ENCODE measurements around the gene SPAG16. TPM values are rescaled to one million over a fixed set of nuclear protein-coding genes. Genes with fewer than 3 reads are reported as not detected.
"Not testable (repeated sequence)": the region's sequence is repeated elsewhere in the genome, so short reads cannot be mapped to it uniquely, and the experiment has no call there.

Gene SPAG16
- total and polyA plus RNA-seq, 3 experiments from 2014 or later: 7.7 to 15.3 (median 8.2) TPM

DNA sequence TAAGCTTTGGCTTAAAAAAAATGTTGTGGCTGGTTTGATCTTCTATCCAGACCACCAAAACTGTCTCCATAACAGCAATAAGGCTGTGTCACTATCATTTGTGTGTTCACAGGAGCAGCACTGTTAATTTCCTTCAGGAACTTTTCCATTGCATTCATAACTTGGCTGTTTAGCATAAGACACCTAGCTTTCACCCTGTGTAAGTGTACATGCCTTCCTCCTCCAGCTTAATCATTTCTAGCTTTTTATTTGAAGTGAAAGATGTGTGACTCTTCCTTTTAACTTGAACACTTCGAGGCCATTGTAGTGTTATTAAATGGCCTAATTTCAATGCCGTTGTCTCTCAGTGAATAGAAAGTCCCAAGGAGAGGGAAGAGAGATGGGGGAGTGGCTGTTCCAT is 773.7 kb downstream of the SPAG16 start:
- Mint-ChIP-seq H3K27me3 (no peaks in the 10 kb centered on the region), H3K4me3 (no peak overlapping the region), H3K27ac (no peak overlapping the region), H3K36me3 (no peaks in the 10 kb centered on the region), H3K9me3 (peaks cover 0 to 5% (median 0%) of the 10 kb centered on the region in 5 donors), H3K4me1 (no peaks in the 10 kb centered on the region)
- no peak for DNase-seq
- Histone ChIP-seq H3K27me3 (ENCODE audit: insufficient read depth, low read length, poor library complexity, severe bottlenecking) (no peaks in the 10 kb centered on the region), H3K36me3 (ENCODE audit: insufficient read depth, low read length) (no peaks in the 10 kb centered on the region), H3K4me3 (ENCODE audit: low read length) (no peak overlapping the region), H3K27ac (ENCODE audit: low read depth, low read length) (no peak overlapping the region), H3K4me1 (ENCODE audit: insufficient read depth, low read length) (no peaks in the 10 kb centered on the region), H3K9me3 (ENCODE audit: low read length) (no peaks in the 10 kb centered on the region)
- ChIA-PET POLR2A (no interaction called here), CTCF (no interaction called here)

DNA sequence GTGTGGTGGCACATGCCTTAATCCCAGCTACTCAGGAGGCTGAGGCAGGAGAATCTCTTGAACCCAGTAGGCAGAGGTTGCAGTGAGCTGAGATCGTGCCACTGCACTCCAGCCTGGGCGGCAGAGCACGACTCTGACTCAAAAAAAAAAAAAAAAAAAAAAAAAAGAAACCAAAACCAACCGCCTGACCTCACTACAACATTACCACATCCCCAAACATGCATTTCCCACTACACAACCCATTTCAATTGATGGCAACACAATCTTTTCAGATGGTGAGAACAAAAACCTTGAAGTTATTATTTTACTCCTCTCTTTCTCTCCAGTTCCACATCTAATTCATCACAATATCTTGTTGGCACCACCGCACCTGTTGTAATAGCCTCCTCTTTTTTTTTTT is 778.0 kb downstream of the SPAG16 start:
- H3K27me3 ChIP-seq (ENCODE audit: insufficient read depth, low read length, poor library complexity, severe bottlenecking); H3K36me3 Mint-ChIP-seq; DNase-seq; POLR2A ChIA-PET; CTCF ChIA-PET; H3K9me3 ChIP-seq (ENCODE audit: low read length); H3K4me1 ChIP-seq (ENCODE audit: insufficient read depth, low read length); H3K27ac ChIP-seq (ENCODE audit: low read depth, low read length); H3K4me3 Mint-ChIP-seq; H3K4me1 Mint-ChIP-seq; H3K27ac Mint-ChIP-seq; H3K27me3 Mint-ChIP-seq; H3K4me3 ChIP-seq (ENCODE audit: low read length); H3K36me3 ChIP-seq (ENCODE audit: insufficient read depth, low read length): not testable (repeated sequence)
- peaks cover 0 to 10% (median 0%) of the 10 kb centered on the region in 5 donors for H3K9me3 Mint-ChIP-seq

DNA sequence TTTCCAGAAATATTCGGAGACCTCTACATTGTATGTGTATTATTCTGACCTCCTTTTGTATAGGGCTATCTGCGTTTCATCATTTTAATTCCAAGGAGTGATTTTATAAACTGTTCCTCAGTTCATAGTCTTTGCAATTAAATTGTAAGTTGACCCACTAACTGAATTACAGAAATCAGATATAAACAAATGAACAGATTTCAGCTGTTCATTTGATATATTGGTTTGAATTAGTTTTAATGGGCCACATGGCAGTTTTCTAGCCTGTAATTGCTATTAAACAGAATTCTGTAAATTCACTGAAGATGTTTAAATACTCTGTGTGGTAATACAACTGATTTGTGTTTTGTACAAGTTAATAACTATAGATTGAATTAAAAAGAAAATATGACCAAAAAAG is 780.2 kb downstream of the SPAG16 start:
- H3K36me3 ChIP-seq (ENCODE audit: insufficient read depth, low read length): no peaks in the 10 kb centered on the region
- POLR2A ChIA-PET: no interaction called here
- no peak overlapping the region for H3K4me3 Mint-ChIP-seq
- no peak overlapping the region for H3K27ac ChIP-seq (ENCODE audit: low read depth, low read length)
- no peak for DNase-seq
- no peaks in the 10 kb centered on the region for H3K4me1 Mint-ChIP-seq
- H3K36me3 Mint-ChIP-seq: no peaks in the 10 kb centered on the region
- H3K27me3 ChIP-seq (ENCODE audit: insufficient read depth, low read length, poor library complexity, severe bottlenecking): no peaks in the 10 kb centered on the region
- H3K9me3 Mint-ChIP-seq: peaks cover 0 to 11% (median 0%) of the 10 kb centered on the region in 5 donors
- H3K9me3 ChIP-seq (ENCODE audit: low read length): no peaks in the 10 kb centered on the region
- H3K27me3 Mint-ChIP-seq: no peaks in the 10 kb centered on the region
- no peaks in the 10 kb centered on the region for H3K4me1 ChIP-seq (ENCODE audit: insufficient read depth, low read length)
- H3K4me3 ChIP-seq (ENCODE audit: low read length): no peak overlapping the region
- CTCF ChIA-PET: no interaction called here
- no peak overlapping the region for H3K27ac Mint-ChIP-seq

DNA sequence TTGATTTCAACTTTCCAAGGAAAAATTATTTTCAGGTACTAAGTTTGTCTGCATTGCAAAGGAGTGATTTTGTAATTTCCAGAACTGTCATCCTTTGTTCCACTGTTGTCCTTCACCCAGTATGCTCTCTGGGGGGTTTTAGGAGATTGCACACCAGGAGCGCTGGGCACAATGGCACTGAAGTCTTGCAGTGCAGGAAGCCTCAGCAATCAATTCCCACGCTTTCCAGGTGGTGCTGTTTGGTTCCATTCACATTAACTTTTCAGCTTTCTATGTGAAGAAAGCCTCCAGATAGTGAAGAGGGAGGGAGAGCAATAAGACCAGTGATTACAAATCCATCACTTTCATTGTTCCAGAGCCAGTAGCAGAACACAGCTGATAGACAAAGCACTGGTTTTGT is 782.6 kb downstream of the SPAG16 start:
- H3K9me3 Mint-ChIP-seq: peaks cover 0 to 11% (median 0%) of the 10 kb centered on the region in 5 donors
- Histone ChIP-seq H3K9me3 (ENCODE audit: low read length) (no peaks in the 10 kb centered on the region), H3K4me1 (ENCODE audit: insufficient read depth, low read length) (no peaks in the 10 kb centered on the region), H3K4me3 (ENCODE audit: low read length) (no peak overlapping the region), H3K36me3 (ENCODE audit: insufficient read depth, low read length) (no peaks in the 10 kb centered on the region), H3K27ac (ENCODE audit: low read depth, low read length) (no peak overlapping the region), H3K27me3 (ENCODE audit: insufficient read depth, low read length, poor library complexity, severe bottlenecking) (no peaks in the 10 kb centered on the region)
- ChIA-PET POLR2A (no interaction called here), CTCF (no interaction called here)
- H3K4me1 Mint-ChIP-seq: no peaks in the 10 kb centered on the region
- no peaks in the 10 kb centered on the region for H3K36me3 Mint-ChIP-seq
- no peak overlapping the region for H3K27ac Mint-ChIP-seq
- H3K4me3 Mint-ChIP-seq: no peak overlapping the region
- no peak for DNase-seq
- H3K27me3 Mint-ChIP-seq: no peaks in the 10 kb centered on the region

DNA sequence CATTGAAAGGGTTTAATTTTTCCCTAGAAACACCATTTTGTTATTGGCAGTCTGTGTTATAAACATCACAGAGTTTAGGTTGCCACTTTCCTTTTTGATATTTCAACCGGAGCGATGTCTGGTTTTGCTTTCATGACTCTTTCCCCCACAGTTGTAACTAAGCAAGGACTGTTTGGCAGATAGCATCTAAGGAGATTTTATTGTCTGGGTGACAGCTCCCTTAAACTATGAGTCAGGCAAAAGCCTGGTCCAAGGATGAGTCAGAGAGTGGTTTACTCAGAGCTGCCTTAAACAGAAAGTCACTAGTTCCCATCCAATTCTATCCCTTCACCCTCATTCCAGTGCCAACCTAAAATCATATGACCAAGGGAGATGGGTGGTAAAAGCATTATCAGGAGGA is 785.0 kb downstream of the SPAG16 start:
- H3K9me3 ChIP-seq (ENCODE audit: low read length): no peaks in the 10 kb centered on the region
- no peaks in the 10 kb centered on the region for H3K36me3 ChIP-seq (ENCODE audit: insufficient read depth, low read length)
- Mint-ChIP-seq H3K36me3 (no peaks in the 10 kb centered on the region), H3K4me1 (no peaks in the 10 kb centered on the region), H3K4me3 (no peak overlapping the region), H3K9me3 (peaks cover 0 to 9% (median 0%) of the 10 kb centered on the region in 5 donors), H3K27me3 (no peaks in the 10 kb centered on the region), H3K27ac (no peak overlapping the region)
- POLR2A ChIA-PET: no interaction called here
- no peak for DNase-seq
- H3K4me1 ChIP-seq (ENCODE audit: insufficient read depth, low read length): no peaks in the 10 kb centered on the region
- no peak overlapping the region for H3K4me3 ChIP-seq (ENCODE audit: low read length)
- CTCF ChIA-PET: no interaction called here
- no peak overlapping the region for H3K27ac ChIP-seq (ENCODE audit: low read depth, low read length)
- H3K27me3 ChIP-seq (ENCODE audit: insufficient read depth, low read length, poor library complexity, severe bottlenecking): no peaks in the 10 kb centered on the region

DNA sequence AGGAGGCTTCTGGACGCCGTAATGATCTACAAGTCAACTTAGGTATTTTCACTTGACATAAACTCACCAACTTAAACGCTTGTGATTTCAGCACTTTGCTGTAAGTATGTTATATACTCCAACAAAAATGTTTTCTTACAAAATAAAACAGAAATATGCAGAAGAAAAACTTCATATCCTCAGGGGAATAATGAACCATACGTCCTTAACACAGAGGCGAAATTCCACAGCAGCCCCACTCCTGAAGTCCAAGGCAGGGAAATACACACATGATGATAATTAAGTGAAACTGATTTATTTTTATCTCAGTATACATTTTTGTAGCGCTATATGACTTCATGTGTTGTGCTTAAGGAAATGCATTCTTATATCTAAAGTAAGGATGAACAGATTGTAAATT is 791.2 kb downstream of the SPAG16 start:
- Mint-ChIP-seq H3K36me3 (no peaks in the 10 kb centered on the region), H3K9me3 (peaks cover 0 to 4% (median 0%) of the 10 kb centered on the region in 5 donors), H3K4me1 (no peaks in the 10 kb centered on the region), H3K27ac (no peak overlapping the region), H3K27me3 (no peaks in the 10 kb centered on the region), H3K4me3 (no peak overlapping the region)
- no peaks in the 10 kb centered on the region for H3K9me3 ChIP-seq (ENCODE audit: low read length)
- no peak for DNase-seq
- no peaks in the 10 kb centered on the region for H3K4me1 ChIP-seq (ENCODE audit: insufficient read depth, low read length)
- H3K27ac ChIP-seq (ENCODE audit: low read depth, low read length): no peak overlapping the region
- no peak overlapping the region for H3K4me3 ChIP-seq (ENCODE audit: low read length)
- no peaks in the 10 kb centered on the region for H3K27me3 ChIP-seq (ENCODE audit: insufficient read depth, low read length, poor library complexity, severe bottlenecking)
- H3K36me3 ChIP-seq (ENCODE audit: insufficient read depth, low read length): no peaks in the 10 kb centered on the region
- CTCF ChIA-PET: no interaction called here
- POLR2A ChIA-PET: no interaction called here

DNA sequence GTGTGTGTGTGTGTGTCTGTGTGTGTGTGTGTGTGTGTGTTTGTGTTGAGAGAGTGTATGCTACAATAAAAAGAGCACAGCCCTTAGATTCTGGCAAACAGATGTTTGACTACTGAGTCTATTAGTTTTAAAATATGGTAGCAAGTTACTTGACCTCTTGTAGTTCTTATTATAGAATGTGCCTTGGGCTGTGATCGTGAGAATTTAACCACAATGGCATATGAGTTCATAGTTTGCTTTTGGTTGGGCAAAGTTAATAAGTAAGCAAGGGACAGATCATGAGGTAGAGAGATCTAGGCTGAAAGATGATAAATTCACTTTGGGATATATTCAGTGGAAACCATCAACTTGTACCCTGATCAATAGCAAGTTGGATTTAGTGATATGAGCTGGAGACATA is 792.3 kb downstream of the SPAG16 start:
- ChIA-PET POLR2A (no interaction called here), CTCF (no interaction called here)
- no peaks in the 10 kb centered on the region for H3K27me3 ChIP-seq (ENCODE audit: insufficient read depth, low read length, poor library complexity, severe bottlenecking)
- H3K36me3 Mint-ChIP-seq: no peaks in the 10 kb centered on the region
- no peaks in the 10 kb centered on the region for H3K9me3 ChIP-seq (ENCODE audit: low read length)
- H3K4me1 ChIP-seq (ENCODE audit: insufficient read depth, low read length): no peaks in the 10 kb centered on the region
- peaks cover 0 to 4% (median 0%) of the 10 kb centered on the region in 5 donors for H3K9me3 Mint-ChIP-seq
- no peaks in the 10 kb centered on the region for H3K36me3 ChIP-seq (ENCODE audit: insufficient read depth, low read length)
- H3K4me3 Mint-ChIP-seq: no peak overlapping the region
- no peak overlapping the region for H3K4me3 ChIP-seq (ENCODE audit: low read length)
- no peak for DNase-seq
- H3K27ac Mint-ChIP-seq: no peak overlapping the region
- H3K4me1 Mint-ChIP-seq: no peaks in the 10 kb centered on the region
- H3K27ac ChIP-seq (ENCODE audit: low read depth, low read length): no peak overlapping the region
- H3K27me3 Mint-ChIP-seq: no peaks in the 10 kb centered on the region

DNA sequence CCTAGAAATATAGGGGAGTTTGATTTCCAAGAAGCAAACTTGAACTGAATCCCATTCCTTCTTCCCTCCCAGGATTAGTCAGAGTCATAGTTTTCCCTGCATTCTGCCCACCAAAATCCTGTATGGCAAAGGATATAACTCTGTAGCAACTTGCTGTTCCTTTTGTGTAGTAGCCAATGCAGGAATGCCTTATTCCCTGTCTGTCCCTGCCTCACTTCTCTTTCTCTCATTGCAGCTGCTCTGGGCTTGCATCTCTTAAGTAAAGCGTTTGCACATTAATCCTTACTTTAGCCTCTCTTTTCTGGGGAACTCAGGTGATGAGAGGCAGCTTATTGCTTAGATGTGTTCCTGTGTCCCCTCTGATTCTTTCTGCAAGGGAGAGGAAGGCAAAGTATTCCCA is 793.5 kb downstream of the SPAG16 start:
- CTCF ChIA-PET: no interaction called here
- H3K4me3 Mint-ChIP-seq: no peak overlapping the region
- Histone ChIP-seq H3K4me1 (ENCODE audit: insufficient read depth, low read length) (no peaks in the 10 kb centered on the region), H3K4me3 (ENCODE audit: low read length) (no peak overlapping the region), H3K36me3 (ENCODE audit: insufficient read depth, low read length) (no peaks in the 10 kb centered on the region), H3K27ac (ENCODE audit: low read depth, low read length) (no peak overlapping the region), H3K27me3 (ENCODE audit: insufficient read depth, low read length, poor library complexity, severe bottlenecking) (no peaks in the 10 kb centered on the region), H3K9me3 (ENCODE audit: low read length) (no peaks in the 10 kb centered on the region)
- H3K27me3 Mint-ChIP-seq: no peaks in the 10 kb centered on the region
- no peak for DNase-seq
- H3K4me1 Mint-ChIP-seq: no peaks in the 10 kb centered on the region
- H3K27ac Mint-ChIP-seq: no peak overlapping the region
- H3K9me3 Mint-ChIP-seq: peaks cover 0 to 4% (median 0%) of the 10 kb centered on the region in 5 donors
- no peaks in the 10 kb centered on the region for H3K36me3 Mint-ChIP-seq
- POLR2A ChIA-PET: no interaction called here

DNA sequence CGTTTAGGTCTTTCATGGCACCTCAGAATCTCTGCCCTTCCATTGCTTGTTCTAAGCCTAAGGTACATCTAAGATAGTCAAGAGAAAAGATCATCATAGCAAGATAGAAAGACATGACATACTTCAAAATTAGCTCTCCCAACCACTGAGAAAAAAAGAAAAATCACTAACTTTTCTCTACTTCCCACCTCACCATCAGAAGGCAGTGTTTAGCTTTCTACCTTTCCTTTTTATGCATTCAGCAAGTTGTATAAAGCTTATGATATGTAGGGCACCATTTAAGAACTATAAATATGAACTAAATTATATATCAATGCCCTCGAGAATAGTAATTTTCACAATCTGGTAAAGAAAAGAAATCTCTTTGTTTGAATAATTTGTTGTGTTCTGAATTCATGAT is 794.8 kb downstream of the SPAG16 start:
- ChIA-PET POLR2A (no interaction called here), CTCF (no interaction called here)
- H3K4me3 Mint-ChIP-seq: peak overlapping the region in 1 of 7 donors; percentile 7
- H3K27ac ChIP-seq (ENCODE audit: low read depth, low read length): no peak overlapping the region
- H3K36me3 ChIP-seq (ENCODE audit: insufficient read depth, low read length): no peaks in the 10 kb centered on the region
- H3K4me1 ChIP-seq (ENCODE audit: insufficient read depth, low read length): no peaks in the 10 kb centered on the region
- no peaks in the 10 kb centered on the region for H3K27me3 ChIP-seq (ENCODE audit: insufficient read depth, low read length, poor library complexity, severe bottlenecking)
- H3K4me3 ChIP-seq (ENCODE audit: low read length): no peak overlapping the region
- H3K9me3 Mint-ChIP-seq: peaks cover 0 to 4% (median 0%) of the 10 kb centered on the region in 5 donors
- H3K27ac Mint-ChIP-seq: no peak overlapping the region
- H3K27me3 Mint-ChIP-seq: no peaks in the 10 kb centered on the region
- H3K36me3 Mint-ChIP-seq: no peaks in the 10 kb centered on the region
- no peaks in the 10 kb centered on the region for H3K9me3 ChIP-seq (ENCODE audit: low read length)
- DNase-seq: no peak
- no peaks in the 10 kb centered on the region for H3K4me1 Mint-ChIP-seq

All from CD8-positive, alpha-beta memory T cell (primary cell).